Glutamatergic neuron (in vitro differentiated cells): ENCODE data around the gene AFF3. TPM values are rescaled to one million over a fixed set of nuclear protein-coding genes. Genes with fewer than 3 reads are reported as not detected.

Experiments
- DNase-seq: peaks from one replicate; pipeline ENCODE4 v3.0.0; 2022
- H3K27ac Mint-ChIP-seq: one replicate; pipeline ENCODE4 v1.8.0; 2020; ENCODE audit warnings: mild to moderate bottlenecking, mixed read lengths, inconsistent platforms; ENCODE audit not compliant: unreplicated experiment
- H3K27me3 Mint-ChIP-seq: one replicate; pipeline ENCODE4 v1.8.0; 2020; ENCODE audit warnings: mild to moderate bottlenecking, moderate library complexity, mixed read lengths, inconsistent platforms; ENCODE audit not compliant: unreplicated experiment
- H3K36me3 Mint-ChIP-seq: one replicate; pipeline ENCODE4 v1.8.0; 2020; ENCODE audit warnings: mild to moderate bottlenecking, mixed read lengths, inconsistent platforms; ENCODE audit not compliant: unreplicated experiment
- H3K4me1 Mint-ChIP-seq: one replicate; pipeline ENCODE4 v1.8.0; 2020; ENCODE audit warnings: mild to moderate bottlenecking, low read depth, mixed read lengths, inconsistent platforms; ENCODE audit not compliant: unreplicated experiment
- H3K4me3 Mint-ChIP-seq: one replicate; pipeline ENCODE4 v1.8.0; 2020; ENCODE audit warnings: mild to moderate bottlenecking, mixed read lengths, inconsistent platforms; ENCODE audit not compliant: unreplicated experiment
- H3K9me3 Mint-ChIP-seq: one replicate; pipeline ENCODE4 v1.8.0; 2020; ENCODE audit warnings: mild to moderate bottlenecking, moderate library complexity, mixed read lengths, inconsistent platforms; ENCODE audit not compliant: unreplicated experiment
- total RNA-seq: library from RNA; stranded (reverse); fragmentation: NEBNext Ultra II Directional; extraction: Animal tissue kit (Norgen Biotek cat#: 25700); gene quantifications from one replicate; pipeline ENCODE4 v1.2.1, GENCODE V29; 2021; ENCODE audit not compliant: unreplicated experiment
- TF ChIP-seq, protein P1 (sequence below): fragments of 200-600 bp; sonication (generic); IDR thresholded peaks from one replicate; pipeline ENCODE4 v1.5.0; 2021; ENCODE audit not compliant: partially characterized antibody, unreplicated experiment

AFF3 gene
- total RNA-seq, 1 donor from 2014 or later, result 125 TPM

DNA sequence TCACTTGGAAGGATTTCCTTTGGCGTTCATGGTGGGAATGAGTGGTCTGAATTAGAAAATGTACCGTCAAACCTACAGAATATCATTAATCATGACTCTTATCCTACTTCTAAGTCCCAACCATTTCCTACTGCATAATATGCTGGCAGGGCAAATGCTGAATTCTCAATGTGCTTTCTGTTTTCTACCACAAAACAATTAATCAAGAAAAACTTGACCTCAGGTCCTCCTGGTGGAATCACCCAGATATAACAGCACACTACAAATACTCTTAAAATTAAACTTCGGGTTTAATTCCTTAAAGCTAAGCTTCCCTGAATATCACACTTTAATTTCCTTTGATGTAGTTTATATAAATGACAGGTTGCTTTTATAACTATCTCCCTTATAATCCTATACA is 301.6 kb downstream of the AFF3 start:
- Mint-ChIP-seq H3K27ac (no peak overlapping the region), H3K9me3 (peaks cover 4% of the 10 kb centered on the region)
- no peak for DNase-seq

GRCh38 chr2:99836690-99837605 is 305.4 kb downstream of the AFF3 start:
- Mint-ChIP-seq H3K4me1 (peaks cover 4% of the 10 kb centered on the region), H3K9me3 (peaks cover 4% of the 10 kb centered on the region), H3K27ac (peak overlapping the region; percentile 17), H3K4me3 (no peak overlapping the region), H3K36me3 (peaks cover 6% of the 10 kb centered on the region), H3K27me3 (peaks cover 4% of the 10 kb centered on the region)
- no peak for DNase-seq
- TF ChIP-seq, protein P1, sequence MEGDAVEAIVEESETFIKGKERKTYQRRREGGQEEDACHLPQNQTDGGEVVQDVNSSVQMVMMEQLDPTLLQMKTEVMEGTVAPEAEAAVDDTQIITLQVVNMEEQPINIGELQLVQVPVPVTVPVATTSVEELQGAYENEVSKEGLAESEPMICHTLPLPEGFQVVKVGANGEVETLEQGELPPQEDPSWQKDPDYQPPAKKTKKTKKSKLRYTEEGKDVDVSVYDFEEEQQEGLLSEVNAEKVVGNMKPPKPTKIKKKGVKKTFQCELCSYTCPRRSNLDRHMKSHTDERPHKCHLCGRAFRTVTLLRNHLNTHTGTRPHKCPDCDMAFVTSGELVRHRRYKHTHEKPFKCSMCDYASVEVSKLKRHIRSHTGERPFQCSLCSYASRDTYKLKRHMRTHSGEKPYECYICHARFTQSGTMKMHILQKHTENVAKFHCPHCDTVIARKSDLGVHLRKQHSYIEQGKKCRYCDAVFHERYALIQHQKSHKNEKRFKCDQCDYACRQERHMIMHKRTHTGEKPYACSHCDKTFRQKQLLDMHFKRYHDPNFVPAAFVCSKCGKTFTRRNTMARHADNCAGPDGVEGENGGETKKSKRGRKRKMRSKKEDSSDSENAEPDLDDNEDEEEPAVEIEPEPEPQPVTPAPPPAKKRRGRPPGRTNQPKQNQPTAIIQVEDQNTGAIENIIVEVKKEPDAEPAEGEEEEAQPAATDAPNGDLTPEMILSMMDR, result no peak

More for the DNA sequence above, 301.6 kb downstream of the AFF3 start:
- Mint-ChIP-seq H3K4me1 (peaks cover 8% of the 10 kb centered on the region), H3K4me3 (no peak overlapping the region), H3K27me3 (peaks cover 4% of the 10 kb centered on the region), H3K36me3 (no peaks in the 10 kb centered on the region)
- TF ChIP-seq, protein P1, result peak; percentile 12

GRCh38 chr2:99834426-99834825 is 308.0 kb downstream of the AFF3 start:
- TF ChIP-seq, protein P1, result no peak
- peaks cover 8% of the 10 kb centered on the region for H3K27me3 Mint-ChIP-seq
- H3K27ac Mint-ChIP-seq, result no peak overlapping the region
- peaks cover 4% of the 10 kb centered on the region for H3K4me1 Mint-ChIP-seq
- H3K4me3 Mint-ChIP-seq, result no peak overlapping the region
- H3K9me3 Mint-ChIP-seq, result peaks cover 2% of the 10 kb centered on the region
- H3K36me3 Mint-ChIP-seq, result peaks cover 11% of the 10 kb centered on the region
- no peak for DNase-seq

- H3K9me3 Mint-ChIP-seq, result peaks cover 4% of the 10 kb centered on the region
- no peak overlapping the region for H3K4me3 Mint-ChIP-seq
- H3K4me1 Mint-ChIP-seq, result peaks cover 4% of the 10 kb centered on the region
- peaks cover 16% of the 10 kb centered on the region for H3K36me3 Mint-ChIP-seq
- peaks cover 9% of the 10 kb centered on the region for H3K27me3 Mint-ChIP-seq
- no peak for DNase-seq
- TF ChIP-seq, protein P1, result no peak
- no peak overlapping the region for H3K27ac Mint-ChIP-seq
These were observed 308.7 kb downstream of the AFF3 start for GRCh38 chr2:99833586-99834201.

GRCh38 chr2:99832926-99833325 is 309.5 kb downstream of the AFF3 start:
- peaks cover 4% of the 10 kb centered on the region for H3K9me3 Mint-ChIP-seq
- H3K27ac Mint-ChIP-seq, result no peak overlapping the region
- H3K4me1 Mint-ChIP-seq, result peaks cover 8% of the 10 kb centered on the region
- H3K4me3 Mint-ChIP-seq, result no peak overlapping the region
- H3K36me3 Mint-ChIP-seq, result peaks cover 16% of the 10 kb centered on the region
- DNase-seq, result no peak
- peaks cover 5% of the 10 kb centered on the region for H3K27me3 Mint-ChIP-seq
- TF ChIP-seq, protein P1, result no peak
